Measurements from ENCODE around the gene DCUN1D4. TPM values are rescaled to one million over a fixed set of nuclear protein-coding genes. Genes with fewer than 3 reads are reported as not detected.

DCUN1D4 gene
- total RNA-seq, 1 experiment from 2014 or later, result 30.4 TPM

- Histone ChIP-seq H3K9me3 (replicated peaks) (no peaks in the 10 kb centered on the region), H3K36me3 (no peaks in the 10 kb centered on the region; the same call in 1 of the 2 replicates), H3K4me1 (replicated peaks) (peaks cover 6% of the 10 kb centered on the region), H3K27ac (peak overlapping the region; percentile 62), H3K27me3 (replicated peaks) (no peaks in the 10 kb centered on the region), H3K4me3 (peak overlapping the region; percentile 77)
- DNase-seq (ENCODE audit: low read depth in 1 of 2, low spot score in 2 of 2), result peak; percentile 83 to 93
Measured at GRCh38 chr4:51844153-51845054, 1.5 kb downstream of the DCUN1D4 start.

- Histone ChIP-seq H3K4me3 (peak overlapping the region; percentile 77), H3K36me3 (peaks cover 4% of the 10 kb centered on the region; the same call in 1 of the 2 replicates), H3K4me1 (replicated peaks) (peaks cover 6% of the 10 kb centered on the region), H3K9me3 (replicated peaks) (no peaks in the 10 kb centered on the region), H3K27ac (no peak overlapping the region), H3K27me3 (replicated peaks) (no peaks in the 10 kb centered on the region)
- DNase-seq (ENCODE audit: low read depth in 1 of 2, low spot score in 2 of 2), result no peak
Measured at GRCh38 chr4:51845055-51845426, 2.1 kb downstream of the DCUN1D4 start.

- no peaks in the 10 kb centered on the region for H3K9me3 ChIP-seq (replicated peaks)
- no peak overlapping the region for H3K27ac ChIP-seq
- no peak for DNase-seq (ENCODE audit: low read depth in 1 of 2, low spot score in 2 of 2)
- H3K4me1 ChIP-seq (replicated peaks), result peaks cover 6% of the 10 kb centered on the region
- peaks cover 4% of the 10 kb centered on the region; the same call in 1 of the 2 replicates for H3K36me3 ChIP-seq
- no peaks in the 10 kb centered on the region for H3K27me3 ChIP-seq (replicated peaks)
- no peak overlapping the region for H3K4me3 ChIP-seq
Measured at GRCh38 chr4:51845711-51846110, 2.8 kb downstream of the DCUN1D4 start.

- Histone ChIP-seq H3K9me3 (replicated peaks) (no peaks in the 10 kb centered on the region), H3K27me3 (replicated peaks) (no peaks in the 10 kb centered on the region), H3K4me3 (no peak overlapping the region), H3K4me1 (replicated peaks) (peaks cover 6% of the 10 kb centered on the region), H3K27ac (no peak overlapping the region), H3K36me3 (peaks cover 6% of the 10 kb centered on the region; the same call in 1 of the 2 replicates)
- no peak for DNase-seq (ENCODE audit: low read depth in 1 of 2, low spot score in 2 of 2)
Measured at GRCh38 chr4:51849430-51849829, 6.5 kb downstream of the DCUN1D4 start.

- DNase-seq (ENCODE audit: low read depth in 1 of 2, low spot score in 2 of 2), result no peak
- Histone ChIP-seq H3K4me1 (replicated peaks) (no peaks in the 10 kb centered on the region), H3K27ac (no peak overlapping the region), H3K9me3 (replicated peaks) (no peaks in the 10 kb centered on the region), H3K4me3 (no peak overlapping the region), H3K36me3 (peaks cover 6% of the 10 kb centered on the region; the same call in 1 of the 2 replicates), H3K27me3 (replicated peaks) (no peaks in the 10 kb centered on the region)
Measured at GRCh38 chr4:51850294-51850693, 7.3 kb downstream of the DCUN1D4 start.

GRCh38 chr4:51851090-51851936 lies 8.4 kb downstream of the DCUN1D4 start:
- no peaks in the 10 kb centered on the region for H3K4me1 ChIP-seq (replicated peaks)
- DNase-seq (ENCODE audit: low read depth in 1 of 2, low spot score in 2 of 2), result no peak
- no peaks in the 10 kb centered on the region for H3K27me3 ChIP-seq (replicated peaks)
- H3K27ac ChIP-seq, result no peak overlapping the region
- H3K9me3 ChIP-seq (replicated peaks), result no peaks in the 10 kb centered on the region
- H3K4me3 ChIP-seq, result no peak overlapping the region
- H3K36me3 ChIP-seq, result peaks cover 6% of the 10 kb centered on the region; the same call in 1 of the 2 replicates

- H3K4me3 ChIP-seq, result no peak overlapping the region
- H3K27ac ChIP-seq, result no peak overlapping the region
- peaks cover 11% of the 10 kb centered on the region; the same call in 1 of the 2 replicates for H3K36me3 ChIP-seq
- no peak for DNase-seq (ENCODE audit: low read depth in 1 of 2, low spot score in 2 of 2)
- no peaks in the 10 kb centered on the region for H3K27me3 ChIP-seq (replicated peaks)
- H3K9me3 ChIP-seq (replicated peaks), result no peaks in the 10 kb centered on the region
- no peaks in the 10 kb centered on the region for H3K4me1 ChIP-seq (replicated peaks)
Measured at GRCh38 chr4:51851937-51852290, 9.0 kb downstream of the DCUN1D4 start.

- no peak overlapping the region for H3K27ac ChIP-seq
- H3K4me3 ChIP-seq, result no peak overlapping the region
- peaks cover 11% of the 10 kb centered on the region; the same call in 1 of the 2 replicates for H3K36me3 ChIP-seq
- H3K9me3 ChIP-seq (replicated peaks), result no peaks in the 10 kb centered on the region
- H3K27me3 ChIP-seq (replicated peaks), result no peaks in the 10 kb centered on the region
- no peaks in the 10 kb centered on the region for H3K4me1 ChIP-seq (replicated peaks)
- DNase-seq (ENCODE audit: low read depth in 1 of 2, low spot score in 2 of 2), result no peak
Measured at GRCh38 chr4:51853027-51853682, 10.2 kb downstream of the DCUN1D4 start.

GRCh38 chr4:51855270-51855669 lies 12.3 kb downstream of the DCUN1D4 start:
- Histone ChIP-seq H3K9me3 (replicated peaks) (no peaks in the 10 kb centered on the region), H3K4me3 (no peak overlapping the region), H3K4me1 (replicated peaks) (no peaks in the 10 kb centered on the region), H3K27ac (no peak overlapping the region), H3K36me3 (0 out of 2 replicates have a peak, but pooled peaks cover 7% of the 10 kb centered on the region), H3K27me3 (replicated peaks) (no peaks in the 10 kb centered on the region)
- no peak for DNase-seq (ENCODE audit: low read depth in 1 of 2, low spot score in 2 of 2)

- no peaks in the 10 kb centered on the region for H3K27me3 ChIP-seq (replicated peaks)
- no peaks in the 10 kb centered on the region for H3K4me1 ChIP-seq (replicated peaks)
- DNase-seq (ENCODE audit: low read depth in 1 of 2, low spot score in 2 of 2), result no peak
- H3K36me3 ChIP-seq, result 0 out of 2 replicates have a peak, but pooled peaks cover 8% of the 10 kb centered on the region
- no peak overlapping the region for H3K27ac ChIP-seq
- no peaks in the 10 kb centered on the region for H3K9me3 ChIP-seq (replicated peaks)
- no peak overlapping the region for H3K4me3 ChIP-seq
Measured at GRCh38 chr4:51855751-51856150, 12.8 kb downstream of the DCUN1D4 start.

- Histone ChIP-seq H3K4me3 (no peak overlapping the region), H3K27me3 (replicated peaks) (no peaks in the 10 kb centered on the region), H3K36me3 (peaks cover 14% of the 10 kb centered on the region), H3K27ac (no peak overlapping the region), H3K9me3 (replicated peaks) (no peaks in the 10 kb centered on the region), H3K4me1 (replicated peaks) (no peaks in the 10 kb centered on the region)
- DNase-seq (ENCODE audit: low read depth in 1 of 2, low spot score in 2 of 2), result no peak
Measured at GRCh38 chr4:51858605-51859202, 15.8 kb downstream of the DCUN1D4 start.

GRCh38 chr4:51859476-51860031 lies 16.6 kb downstream of the DCUN1D4 start:
- Histone ChIP-seq H3K27me3 (replicated peaks) (no peaks in the 10 kb centered on the region), H3K9me3 (replicated peaks) (no peaks in the 10 kb centered on the region), H3K4me3 (no peak overlapping the region), H3K27ac (no peak overlapping the region), H3K36me3 (peaks cover 22% of the 10 kb centered on the region), H3K4me1 (replicated peaks) (no peaks in the 10 kb centered on the region)
- no peak for DNase-seq (ENCODE audit: low read depth in 1 of 2, low spot score in 2 of 2)

- no peak for DNase-seq (ENCODE audit: low read depth in 1 of 2, low spot score in 2 of 2)
- H3K4me3 ChIP-seq, result no peak overlapping the region
- no peak overlapping the region for H3K27ac ChIP-seq
- H3K36me3 ChIP-seq, result peaks cover 44% of the 10 kb centered on the region
- no peaks in the 10 kb centered on the region for H3K9me3 ChIP-seq (replicated peaks)
- no peaks in the 10 kb centered on the region for H3K4me1 ChIP-seq (replicated peaks)
- H3K27me3 ChIP-seq (replicated peaks), result no peaks in the 10 kb centered on the region
Measured at GRCh38 chr4:51862199-51862598, 19.2 kb downstream of the DCUN1D4 start.
